ENCODE data around the gene EPHB2.

DNA sequence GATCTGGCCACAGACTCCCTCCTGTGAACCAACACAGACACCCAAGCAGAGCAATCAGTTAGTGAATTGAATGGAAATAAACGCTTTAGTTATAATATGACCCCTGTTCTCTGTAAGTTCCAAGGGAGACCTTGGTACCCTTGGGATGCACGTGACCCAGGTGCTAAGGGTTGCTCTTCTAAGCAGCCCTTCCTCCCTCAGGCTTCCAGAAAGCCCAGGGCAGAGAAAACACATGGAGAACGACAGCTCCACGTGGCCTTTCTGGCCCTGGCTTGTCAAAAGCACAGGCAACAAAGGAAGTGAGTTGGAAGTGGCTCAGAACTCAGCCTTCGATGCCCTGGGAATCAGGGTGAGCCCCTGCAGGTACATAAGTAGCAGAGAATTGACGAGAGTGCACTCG, 204.6 kb downstream of the EPHB2 start:
- TF ChIP-seq CTCF (IDR thresholded peaks at IDR 0.05; ENCODE audit: extremely low read depth in 1 of 2, insufficient read depth in 1 of 2, low read depth in 1 of 2, low read length in 2 of 2) (no peak), EZH2 (IDR thresholded peaks at IDR 0.05; ENCODE audit: borderline replicate concordance, low read depth, low read length, severe bottlenecking) (no peak), POLR2AphosphoS5 (IDR thresholded peaks at IDR 0.05; ENCODE audit: insufficient read depth, low read depth, low read length) (no peak), POLR2A (IDR thresholded peaks at IDR 0.05; ENCODE audit: low read depth, low read length) (no peak)
- TF ChIP-seq, protein P1, sequence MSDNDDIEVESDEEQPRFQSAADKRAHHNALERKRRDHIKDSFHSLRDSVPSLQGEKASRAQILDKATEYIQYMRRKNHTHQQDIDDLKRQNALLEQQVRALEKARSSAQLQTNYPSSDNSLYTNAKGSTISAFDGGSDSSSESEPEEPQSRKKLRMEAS (IDR thresholded peaks at IDR 0.05; ENCODE audit: insufficient read depth, insufficient read length) = no peak
